Activated T-helper 2 cell treated with anti-CD3 and anti-CD28 coated beads, Interferon-gamma antibody, Interleukin-2, Interleukin-4, amounts not matched to agents 10 μg/mL and 5 μg/mL and 100 μg/mL, durations not matched to agents 14 hours and 24 hours and 36 hours (primary cell): ENCODE measurements around the gene ATPAF2. TPM values are rescaled to one million over a fixed set of nuclear protein-coding genes. Genes with fewer than 3 reads are reported as not detected.

Source experiments
- DNase-seq: peaks from one replicate; pipeline ENCODE4 v3.0.0; 2021; ENCODE audit warnings: low spot score
- H3K27ac Mint-ChIP-seq: one replicate; pipeline ENCODE4 v1.8.0; 2021; ENCODE audit warnings: mixed read lengths
- H3K27me3 Mint-ChIP-seq: one replicate; pipeline ENCODE4 v1.8.0; 2021; ENCODE audit warnings: low read depth, mixed read lengths
- H3K36me3 Mint-ChIP-seq: one replicate; pipeline ENCODE4 v1.8.0; 2021; ENCODE audit warnings: low read depth, mixed read lengths
- H3K4me1 Mint-ChIP-seq: one replicate; pipeline ENCODE4 v1.8.0; 2021; ENCODE audit warnings: low read depth, mixed read lengths
- H3K4me3 Mint-ChIP-seq: one replicate; pipeline ENCODE4 v1.8.0; 2021; ENCODE audit warnings: low read depth, mild to moderate bottlenecking, moderate library complexity, mixed read lengths
- H3K9me3 Mint-ChIP-seq: one replicate; pipeline ENCODE4 v1.8.0; 2021; ENCODE audit warnings: mixed read lengths
- intact Hi-C: fragments of 100-400 bp; cut with micrococcal nuclease; formaldehyde crosslinking; loops from one replicate; pipeline ENCODE4 v1.15.1; 2023
- total RNA-seq: library from RNA; stranded (reverse); gene quantifications from 2 replicates; pipeline ENCODE4 v1.2.3, GENCODE V29; 2022

Gene ATPAF2
- total RNA-seq, 1 donor from 2014 or later: 31.3 TPM

DNA sequence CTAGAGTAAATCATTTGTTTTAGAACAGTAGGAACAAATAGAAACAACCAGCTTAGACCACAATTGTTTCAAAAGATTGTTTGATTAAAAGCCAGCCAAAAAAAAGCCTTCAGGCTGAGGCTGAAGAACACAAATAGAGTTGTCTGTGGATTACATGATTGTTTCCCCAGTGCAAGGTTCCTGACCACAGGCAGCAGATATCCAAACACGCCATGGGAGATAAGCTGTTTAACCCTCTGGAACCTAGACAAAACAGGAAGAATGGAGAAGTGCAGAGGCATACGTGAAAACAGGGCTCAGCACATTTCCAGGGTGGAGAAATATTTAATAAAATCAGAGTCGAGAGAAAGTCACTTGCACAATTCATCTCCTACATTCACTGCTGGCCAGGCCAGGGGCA lies 21.0 kb downstream of the ATPAF2 start:
- no peak for DNase-seq
- Mint-ChIP-seq H3K27me3 (no peaks in the 10 kb centered on the region), H3K9me3 (no peaks in the 10 kb centered on the region), H3K4me1 (peaks cover 2% of the 10 kb centered on the region), H3K27ac (peak overlapping the region; percentile 38), H3K36me3 (peaks cover 11% of the 10 kb centered on the region), H3K4me3 (no peak overlapping the region)
- intact Hi-C loops: no loop called here

DNA sequence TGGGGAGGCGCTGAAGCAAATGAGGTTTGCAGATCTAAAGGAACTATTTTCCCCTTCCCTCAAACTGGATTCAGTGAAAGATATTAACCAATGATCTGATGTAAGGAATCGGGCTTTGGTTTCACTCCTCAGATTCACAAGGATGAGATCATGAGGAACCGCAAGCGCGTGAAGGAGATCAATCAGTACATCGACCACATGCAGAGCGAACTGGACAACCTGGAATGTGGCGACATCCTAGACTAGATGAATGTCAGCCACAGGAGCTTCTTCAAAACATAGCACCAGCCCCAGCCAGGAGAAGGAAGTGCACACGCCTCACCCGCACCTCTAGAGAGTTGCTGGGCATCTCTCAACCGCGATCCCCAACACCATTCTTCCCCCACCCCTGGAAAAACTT lies 22.5 kb downstream of the ATPAF2 start:
- no peak for DNase-seq
- Mint-ChIP-seq H3K9me3 (no peaks in the 10 kb centered on the region), H3K4me3 (no peak overlapping the region), H3K4me1 (peaks cover 2% of the 10 kb centered on the region), H3K27ac (no peak overlapping the region), H3K27me3 (no peaks in the 10 kb centered on the region), H3K36me3 (peaks cover 11% of the 10 kb centered on the region)
- intact Hi-C loops: no loop called here

- DNase-seq: no peak
- no peak overlapping the region for H3K27ac Mint-ChIP-seq
- H3K4me3 Mint-ChIP-seq: no peak overlapping the region
- H3K9me3 Mint-ChIP-seq: no peaks in the 10 kb centered on the region
- no peaks in the 10 kb centered on the region for H3K27me3 Mint-ChIP-seq
- H3K36me3 Mint-ChIP-seq: peaks cover 11% of the 10 kb centered on the region
- intact Hi-C loops: no loop called here
- H3K4me1 Mint-ChIP-seq: peaks cover 2% of the 10 kb centered on the region
Measured at GRCh38 chr17:18015593-18015992, 23.4 kb downstream of the ATPAF2 start.

- Mint-ChIP-seq H3K9me3 (no peaks in the 10 kb centered on the region), H3K27me3 (no peaks in the 10 kb centered on the region), H3K36me3 (peaks cover 9% of the 10 kb centered on the region), H3K27ac (no peak overlapping the region), H3K4me3 (no peak overlapping the region), H3K4me1 (peaks cover 2% of the 10 kb centered on the region)
- no peak for DNase-seq
- intact Hi-C loops: no loop called here
Measured at GRCh38 chr17:18014006-18014405, 25.0 kb downstream of the ATPAF2 start.

DNA sequence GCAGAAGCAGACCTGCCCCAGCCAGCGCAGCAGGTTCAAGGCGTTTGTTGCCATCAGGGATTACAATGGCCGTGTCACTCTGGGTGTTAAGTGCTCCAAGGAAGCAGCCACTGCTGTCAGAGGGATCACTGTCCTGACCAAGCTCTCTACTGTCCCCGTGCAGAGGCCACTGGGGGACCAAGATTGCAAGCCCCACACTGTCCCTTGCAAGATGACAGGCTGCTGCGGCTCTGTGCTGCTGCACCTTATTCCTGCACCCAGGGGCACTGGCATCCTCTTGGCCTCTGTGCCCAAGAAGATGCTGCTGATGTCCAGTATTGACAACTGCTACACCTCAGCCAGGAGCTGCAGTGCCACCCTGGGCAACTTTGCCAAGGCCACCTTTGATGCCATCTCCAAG lies 27.7 kb downstream of the ATPAF2 start:
- no peak overlapping the region for H3K4me3 Mint-ChIP-seq
- no peak overlapping the region for H3K27ac Mint-ChIP-seq
- no peaks in the 10 kb centered on the region for H3K9me3 Mint-ChIP-seq
- intact Hi-C loops: no loop called here
- peaks cover 5% of the 10 kb centered on the region for H3K36me3 Mint-ChIP-seq
- no peaks in the 10 kb centered on the region for H3K27me3 Mint-ChIP-seq
- no peak for DNase-seq
- no peaks in the 10 kb centered on the region for H3K4me1 Mint-ChIP-seq

DNA sequence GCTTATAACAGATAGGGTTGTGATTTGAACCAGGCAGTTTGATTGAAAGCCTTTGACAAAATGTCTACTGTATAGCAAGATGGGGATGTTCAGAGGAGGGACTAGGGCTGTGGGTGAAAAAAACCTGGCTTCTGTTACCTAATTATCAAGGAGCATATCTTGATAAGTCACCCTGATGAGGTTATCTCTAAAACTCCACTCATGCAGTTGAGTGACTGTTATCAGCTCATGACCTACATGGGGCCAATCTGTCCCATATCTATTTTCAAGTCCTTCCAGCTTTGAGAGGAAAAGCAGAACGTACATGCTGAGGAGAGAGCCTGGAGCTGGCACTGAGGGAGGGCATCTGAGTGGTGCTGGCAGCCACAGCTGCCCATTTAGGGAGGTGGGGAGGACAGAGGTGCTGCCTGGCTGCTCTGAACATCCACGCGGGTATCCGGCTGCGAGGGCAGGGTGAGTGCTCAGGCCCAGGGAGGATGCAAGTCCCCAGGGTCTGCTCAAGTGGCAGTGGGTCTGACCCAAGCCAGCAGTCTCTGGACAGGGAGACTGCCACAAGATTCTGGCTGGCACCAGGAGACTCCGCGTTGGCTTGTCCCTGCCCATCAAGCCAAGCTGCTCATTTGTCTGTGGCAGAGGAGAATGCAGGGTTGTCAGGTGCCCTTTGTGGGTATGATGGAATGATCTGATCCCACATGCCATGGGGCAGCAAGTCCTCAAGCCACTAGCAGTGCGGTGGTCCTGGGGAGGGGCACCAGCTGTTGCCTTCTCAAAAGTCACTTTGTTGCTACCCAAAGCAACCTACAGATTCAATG lies 29.2 kb downstream of the ATPAF2 start:
- DNase-seq: no peak
- H3K9me3 Mint-ChIP-seq: no peaks in the 10 kb centered on the region
- H3K27ac Mint-ChIP-seq: no peak overlapping the region
- H3K36me3 Mint-ChIP-seq: no peaks in the 10 kb centered on the region
- no peaks in the 10 kb centered on the region for H3K4me1 Mint-ChIP-seq
- intact Hi-C loops: no loop called here
- no peak overlapping the region for H3K4me3 Mint-ChIP-seq
- H3K27me3 Mint-ChIP-seq: no peaks in the 10 kb centered on the region

- Mint-ChIP-seq H3K9me3 (no peaks in the 10 kb centered on the region), H3K27ac (no peak overlapping the region), H3K27me3 (no peaks in the 10 kb centered on the region), H3K4me3 (no peak overlapping the region), H3K36me3 (no peaks in the 10 kb centered on the region), H3K4me1 (no peaks in the 10 kb centered on the region)
- intact Hi-C loops: no loop called here
- DNase-seq: no peak
Measured at GRCh38 chr17:18008496-18009268, 30.3 kb downstream of the ATPAF2 start.

- Mint-ChIP-seq H3K27ac (no peak overlapping the region), H3K27me3 (no peaks in the 10 kb centered on the region), H3K9me3 (no peaks in the 10 kb centered on the region), H3K4me1 (no peaks in the 10 kb centered on the region), H3K4me3 (no peak overlapping the region), H3K36me3 (no peaks in the 10 kb centered on the region)
- intact Hi-C loops: no loop called here
- no peak for DNase-seq
Measured at GRCh38 chr17:18006495-18007239, 32.3 kb downstream of the ATPAF2 start.

- no peak overlapping the region for H3K27ac Mint-ChIP-seq
- intact Hi-C loops: no loop called here
- DNase-seq: no peak
- no peaks in the 10 kb centered on the region for H3K9me3 Mint-ChIP-seq
- no peak overlapping the region for H3K4me3 Mint-ChIP-seq
- no peaks in the 10 kb centered on the region for H3K27me3 Mint-ChIP-seq
- H3K36me3 Mint-ChIP-seq: no peaks in the 10 kb centered on the region
- no peaks in the 10 kb centered on the region for H3K4me1 Mint-ChIP-seq
Measured at GRCh38 chr17:18005496-18005895, 33.5 kb downstream of the ATPAF2 start.

DNA sequence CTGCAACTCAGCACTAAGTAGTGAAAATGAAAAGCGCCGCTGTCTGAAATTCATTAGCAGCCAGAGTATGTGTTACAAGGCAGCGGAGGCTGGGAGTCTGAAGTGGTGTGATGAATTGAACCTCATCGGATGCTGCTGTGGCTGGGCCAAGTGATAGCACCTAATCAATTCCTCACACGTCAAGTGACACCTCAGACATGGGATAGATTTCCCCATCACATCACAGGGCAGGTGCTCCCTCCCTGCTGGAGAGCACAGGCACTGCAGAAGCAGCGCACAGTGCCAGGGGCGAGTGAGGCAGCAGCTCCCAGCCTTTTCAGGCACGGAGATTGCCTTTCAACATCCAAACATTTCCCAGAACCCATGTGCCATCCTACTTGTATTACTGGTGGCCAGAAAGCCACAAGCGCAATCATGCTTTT lies 34.1 kb downstream of the ATPAF2 start:
- Mint-ChIP-seq H3K9me3 (no peaks in the 10 kb centered on the region), H3K27ac (no peak overlapping the region), H3K27me3 (no peaks in the 10 kb centered on the region), H3K4me1 (no peaks in the 10 kb centered on the region), H3K36me3 (no peaks in the 10 kb centered on the region), H3K4me3 (no peak overlapping the region)
- intact Hi-C loops: no loop called here
- no peak for DNase-seq

DNA sequence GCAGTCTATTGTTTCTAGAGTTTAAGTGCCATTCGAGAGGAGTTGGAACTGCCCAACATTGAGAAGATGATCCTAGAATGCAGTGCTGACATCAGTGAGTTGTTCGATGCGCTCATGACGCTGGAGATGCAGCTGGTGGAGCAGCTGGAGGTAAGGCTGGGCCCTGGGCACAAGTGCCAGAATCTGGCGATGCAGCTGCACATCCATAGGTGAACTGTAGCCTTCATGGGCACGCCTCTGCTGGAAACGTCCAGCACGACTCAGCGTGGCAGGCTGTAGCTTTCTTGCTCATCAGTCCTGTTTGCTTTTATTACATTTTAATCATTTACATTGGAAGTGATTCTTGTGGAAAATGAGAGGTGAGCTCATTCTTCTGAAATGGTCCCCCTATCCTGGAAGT lies 34.6 kb downstream of the ATPAF2 start:
- no peaks in the 10 kb centered on the region for H3K9me3 Mint-ChIP-seq
- H3K36me3 Mint-ChIP-seq: no peaks in the 10 kb centered on the region
- no peaks in the 10 kb centered on the region for H3K27me3 Mint-ChIP-seq
- H3K27ac Mint-ChIP-seq: no peak overlapping the region
- intact Hi-C loops: no loop called here
- no peak for DNase-seq
- no peak overlapping the region for H3K4me3 Mint-ChIP-seq
- H3K4me1 Mint-ChIP-seq: no peaks in the 10 kb centered on the region

GRCh38 chr17:18002171-18002570 lies 36.8 kb downstream of the ATPAF2 start:
- DNase-seq: no peak
- H3K27ac Mint-ChIP-seq: no peak overlapping the region
- H3K4me3 Mint-ChIP-seq: no peak overlapping the region

DNA sequence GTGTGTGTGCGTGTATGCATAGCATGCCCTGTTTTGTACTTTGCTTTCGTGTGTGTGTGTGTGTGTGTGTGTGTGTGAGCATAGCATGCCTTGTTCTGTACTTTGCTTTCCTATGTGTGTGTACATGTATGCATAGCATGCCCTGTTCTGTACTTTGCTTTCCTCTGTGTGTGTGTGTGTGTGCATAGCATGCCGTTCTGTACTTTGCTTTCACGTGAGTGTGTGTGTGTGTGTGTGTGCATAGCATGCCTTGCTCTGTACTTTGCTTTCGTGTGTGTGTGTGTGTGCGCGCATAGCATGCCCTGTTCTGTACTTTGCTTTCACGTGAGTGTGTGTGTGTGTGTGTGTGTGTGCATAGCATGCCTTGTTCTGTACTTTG lies 38.9 kb downstream of the ATPAF2 start:
- Mint-ChIP-seq H3K36me3 (no peaks in the 10 kb centered on the region), H3K27me3 (no peaks in the 10 kb centered on the region), H3K27ac (no peak overlapping the region), H3K4me3 (no peak overlapping the region), H3K9me3 (no peaks in the 10 kb centered on the region), H3K4me1 (no peaks in the 10 kb centered on the region)
- intact Hi-C loops: no loop called here
- no peak for DNase-seq

More at GRCh38 chr17:18002171-18002570, 36.8 kb downstream of the ATPAF2 start:
- H3K9me3 Mint-ChIP-seq: no peaks in the 10 kb centered on the region
- no peaks in the 10 kb centered on the region for H3K27me3 Mint-ChIP-seq
- no peaks in the 10 kb centered on the region for H3K4me1 Mint-ChIP-seq
- H3K36me3 Mint-ChIP-seq: no peaks in the 10 kb centered on the region
- intact Hi-C loops: no loop called here
